NCI-H146 treated with DMSO at 0.1 percent for 48 hours (cell line): ENCODE results near the gene TERB1.

ENCODE experiments used
- DNase-seq: peaks from one replicate; lab custom pipeline; 2025; ENCODE audit not compliant: unreplicated experiment; lab: John Stamatoyannopoulos, UW

TERB1 gene, protein sequence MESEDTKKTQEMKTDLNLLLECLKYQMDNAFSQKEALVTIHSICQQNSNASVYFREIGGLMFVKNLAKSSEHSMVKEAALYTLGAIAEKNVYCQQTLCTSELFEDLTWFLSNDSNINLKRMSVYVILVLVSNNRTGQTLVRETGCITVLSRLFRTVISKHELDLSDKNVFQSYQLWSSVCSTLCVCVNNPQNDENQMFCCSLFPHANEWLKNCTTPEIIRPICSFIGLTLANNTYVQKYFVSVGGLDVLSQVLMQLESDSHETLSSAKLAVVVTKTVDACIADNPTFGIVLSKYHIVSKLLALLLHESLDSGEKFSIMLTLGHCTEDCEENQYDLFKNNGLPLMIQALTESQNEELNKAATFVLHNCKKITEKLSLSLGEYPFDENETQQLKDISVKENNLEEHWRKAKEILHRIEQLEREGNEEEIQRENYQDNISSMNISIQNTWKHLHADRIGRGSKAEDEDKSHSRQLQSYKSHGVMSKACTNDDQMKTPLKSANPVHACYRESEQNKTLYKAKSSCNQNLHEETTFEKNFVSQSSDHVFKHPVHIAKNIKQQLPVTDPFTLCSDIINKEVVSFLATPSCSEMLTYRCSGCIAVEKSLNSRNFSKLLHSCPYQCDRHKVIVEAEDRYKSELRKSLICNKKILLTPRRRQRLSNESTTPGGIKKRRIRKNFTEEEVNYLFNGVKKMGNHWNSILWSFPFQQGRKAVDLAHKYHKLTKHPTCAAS

DNA sequence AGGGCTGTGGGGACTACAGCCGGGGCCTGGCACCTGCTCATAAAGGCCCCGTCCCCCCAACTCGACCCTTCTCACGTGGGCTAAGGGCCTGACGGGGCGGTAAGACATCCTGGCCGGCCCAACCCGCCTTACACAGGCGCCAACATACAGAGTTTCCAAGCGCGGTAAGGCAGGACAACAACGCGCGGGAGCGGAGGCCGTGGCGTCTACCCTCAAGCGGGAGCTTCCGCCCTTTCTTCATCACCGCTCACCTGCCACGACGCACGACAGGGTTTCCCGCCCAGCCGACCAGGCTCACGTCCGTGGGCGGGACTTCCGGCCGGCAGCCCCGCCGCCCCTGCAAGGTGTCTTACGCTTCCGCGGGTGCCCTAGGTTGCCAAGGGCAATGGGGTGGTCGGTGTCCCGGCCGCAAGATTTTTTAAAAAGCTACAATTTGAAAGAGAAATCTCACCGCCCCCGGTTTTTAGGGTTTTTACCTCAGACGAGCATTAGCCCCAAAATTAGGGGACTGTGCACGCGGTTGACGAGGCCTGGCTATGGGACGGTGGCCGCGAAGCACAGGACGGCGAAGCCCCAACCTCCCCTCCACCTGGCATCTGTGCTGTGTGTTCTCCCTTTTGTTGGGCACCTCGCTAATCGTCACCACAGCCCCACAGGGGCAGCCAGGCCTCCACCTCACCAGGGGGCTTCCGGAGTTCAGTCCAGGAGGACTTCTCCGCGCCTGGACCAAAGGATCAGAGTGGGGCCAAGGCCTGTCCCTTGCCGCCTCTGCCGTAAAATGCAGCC is at the start of gene TERB1:
TSS of gene TERB1 (minus strand) at position 265 of the 786 bp plus-strand sequence. CDS start 4,786 bp downstream, outside the sequence.
- no peak for DNase-seq

DNA sequence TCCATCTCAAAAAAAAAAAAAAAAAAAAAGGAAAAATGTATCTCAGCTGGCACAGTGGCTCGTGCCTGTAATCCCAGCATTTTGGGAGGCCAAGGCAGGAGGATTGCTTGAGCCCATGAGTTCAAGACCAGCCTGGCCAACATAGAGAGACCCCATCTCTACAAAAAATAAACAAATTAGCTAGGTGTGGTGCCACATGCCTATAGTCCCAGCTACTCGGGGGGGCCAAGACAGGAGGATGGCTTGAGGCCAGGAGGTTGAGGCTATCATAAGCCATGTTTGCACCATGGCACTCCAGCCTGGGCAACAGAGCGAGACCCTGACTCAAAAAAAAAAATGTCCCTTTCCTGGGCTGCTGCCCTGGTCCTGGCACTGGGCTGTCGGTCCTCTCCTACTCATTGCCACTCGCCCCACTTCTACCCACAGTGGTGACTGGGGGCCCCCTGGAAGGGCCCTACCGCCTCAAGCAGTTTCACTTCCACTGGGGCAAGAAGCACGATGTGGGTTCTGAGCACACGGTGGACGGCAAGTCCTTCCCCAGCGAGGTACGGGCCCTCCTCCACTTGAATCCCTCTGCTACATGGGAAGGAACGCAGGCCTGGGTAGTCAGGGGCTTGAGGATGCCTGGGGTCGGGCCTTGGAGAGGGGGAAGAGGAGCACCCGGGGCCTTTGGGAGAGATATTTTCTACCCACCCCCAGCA is 48.9 kb upstream of the TERB1 start:
- no peak for DNase-seq

DNA sequence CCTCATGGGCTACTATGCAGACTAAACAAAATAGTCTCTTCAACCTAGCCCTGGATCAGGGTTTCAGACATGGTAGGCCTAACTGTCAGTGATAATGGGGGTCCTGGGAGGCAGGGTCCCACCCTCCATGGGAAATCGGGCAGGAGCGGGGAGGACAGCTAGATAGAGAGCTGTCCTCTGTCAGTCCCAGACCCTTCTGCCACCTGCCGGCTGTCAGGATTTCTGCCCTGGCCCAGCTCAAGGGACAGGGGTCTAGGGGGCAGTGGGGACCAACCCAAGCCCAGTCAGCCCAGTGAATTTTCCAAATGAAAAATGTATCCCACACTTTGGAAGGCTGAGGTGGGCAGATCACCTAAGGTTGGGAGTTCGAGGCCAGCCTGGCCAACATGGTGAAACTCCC is 48.2 kb upstream of the TERB1 start:
- no peak for DNase-seq

DNA sequence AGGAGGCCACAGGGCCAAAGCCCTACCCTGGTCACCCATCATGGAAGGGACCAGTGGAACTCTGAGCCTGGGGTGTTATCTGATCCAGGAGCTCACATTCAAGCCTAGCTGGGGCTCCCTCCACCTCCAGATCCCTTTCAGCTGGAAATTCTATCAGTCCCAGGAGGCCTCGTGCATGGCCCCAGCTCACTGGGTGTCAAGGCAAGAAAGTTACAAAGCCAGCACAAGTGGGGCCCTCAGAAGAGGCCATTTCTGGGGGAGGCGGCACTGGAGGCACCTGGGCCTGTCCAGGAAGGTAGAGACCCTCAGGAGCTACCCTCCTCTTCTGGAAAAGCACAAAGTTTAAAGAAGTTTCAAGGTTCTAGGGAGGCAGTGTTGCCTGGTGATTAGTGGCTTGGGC is 47.6 kb upstream of the TERB1 start:
- no peak for DNase-seq

DNA sequence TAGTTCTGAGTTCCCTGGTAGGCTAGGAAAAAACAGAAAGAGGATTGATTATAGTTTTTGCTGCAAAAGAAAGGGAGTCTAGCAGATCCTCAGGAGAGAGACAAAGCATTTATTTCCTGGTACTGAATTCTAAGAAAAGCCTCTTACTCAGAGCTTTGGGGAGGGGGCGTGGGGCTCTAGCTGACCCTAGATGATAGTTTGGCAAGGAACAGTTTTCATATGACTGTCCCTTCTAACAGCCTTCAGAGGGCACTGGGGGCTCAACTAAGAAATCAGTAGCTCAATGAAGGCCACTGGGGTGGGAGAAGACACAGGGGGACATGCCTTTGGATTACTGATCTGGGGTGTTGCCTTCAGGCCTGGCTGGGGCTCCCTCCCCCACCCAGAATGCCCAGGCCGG is 46.8 kb upstream of the TERB1 start:
- no peak for DNase-seq

DNA sequence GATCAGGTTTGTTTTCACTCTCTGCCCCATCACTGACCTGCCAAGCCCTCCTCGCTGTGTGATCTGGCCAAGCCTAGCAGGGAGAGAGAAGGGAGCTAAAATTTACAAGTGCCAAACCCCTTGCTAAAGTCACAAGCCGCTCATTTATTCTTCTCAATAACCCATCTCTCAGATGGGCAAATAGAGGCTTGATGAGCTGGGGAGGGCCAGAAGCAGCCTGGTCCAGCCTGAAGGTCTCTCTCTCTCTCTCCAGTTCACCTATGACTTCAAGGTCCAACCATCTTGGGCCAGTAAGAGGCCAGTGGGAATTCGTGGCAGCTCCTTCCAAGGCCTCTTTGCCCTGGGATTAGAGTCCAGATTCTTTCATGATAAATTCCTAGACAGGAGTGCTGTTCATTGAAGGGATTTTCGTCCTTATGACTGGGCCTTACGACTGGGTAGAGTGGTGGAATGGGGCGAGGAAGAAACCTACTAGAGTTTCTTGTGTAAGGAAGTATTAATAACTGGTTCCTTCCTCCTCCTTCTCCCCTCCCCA is 46.2 kb upstream of the TERB1 start:
- no peak for DNase-seq

DNA sequence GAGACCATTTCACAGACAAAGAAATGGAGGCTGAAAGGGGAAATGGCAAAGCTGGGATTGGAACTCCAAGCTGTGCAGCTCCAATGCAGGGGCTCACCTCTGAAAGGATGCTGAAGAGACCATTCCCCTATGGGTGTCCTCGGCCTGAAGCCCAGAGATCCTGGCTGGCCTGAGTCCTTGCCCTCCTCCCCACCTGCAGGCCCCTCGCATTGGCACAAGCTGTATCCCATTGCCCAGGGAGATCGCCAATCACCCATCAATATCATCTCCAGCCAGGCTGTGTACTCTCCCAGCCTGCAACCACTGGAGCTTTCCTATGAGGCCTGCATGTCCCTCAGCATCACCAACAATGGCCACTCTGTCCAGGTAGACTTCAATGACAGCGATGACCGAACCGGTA is 45.4 kb upstream of the TERB1 start:
- no peak for DNase-seq

DNA sequence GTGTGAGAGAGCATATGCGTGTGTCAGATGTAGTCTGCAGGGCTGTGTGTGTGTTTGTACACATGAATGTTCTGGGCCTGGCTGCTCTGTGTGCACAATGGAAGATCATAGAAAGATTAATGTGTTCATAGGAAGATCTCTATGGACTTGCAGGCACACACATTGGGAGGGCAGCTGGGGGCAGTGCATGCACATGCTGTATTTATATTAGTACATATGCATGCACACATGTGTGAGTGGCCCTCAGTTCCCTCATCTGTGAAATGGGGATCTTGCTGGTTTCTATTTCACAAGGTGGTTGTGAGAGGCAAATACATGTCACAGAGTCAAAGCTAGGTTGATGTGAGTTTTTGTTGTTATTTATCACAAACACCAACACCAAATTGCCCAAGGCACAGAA is 44.9 kb upstream of the TERB1 start:
- no peak for DNase-seq

DNA sequence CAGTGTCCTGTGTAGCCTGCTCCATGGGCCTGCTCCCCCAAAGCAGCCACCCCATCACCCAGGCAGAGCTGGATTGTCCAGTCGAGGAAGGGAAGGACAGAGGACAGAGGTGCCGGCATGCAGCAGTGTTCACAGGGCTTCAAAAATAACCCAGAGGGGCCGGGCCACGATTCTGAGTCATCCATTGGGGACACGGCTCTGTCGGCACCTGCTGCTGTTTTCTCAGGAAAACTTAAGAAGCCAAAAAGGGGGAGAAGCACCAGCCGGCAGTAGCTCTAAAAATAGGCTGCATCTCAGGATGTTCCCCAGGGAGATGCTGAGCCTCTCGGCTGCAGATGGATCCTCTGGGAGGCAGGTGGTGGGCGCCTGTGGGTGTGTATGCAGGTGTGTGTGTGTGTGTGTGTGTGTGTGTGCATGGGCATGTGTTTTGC is 44.4 kb upstream of the TERB1 start:
- peak; percentile 1 for DNase-seq

DNA sequence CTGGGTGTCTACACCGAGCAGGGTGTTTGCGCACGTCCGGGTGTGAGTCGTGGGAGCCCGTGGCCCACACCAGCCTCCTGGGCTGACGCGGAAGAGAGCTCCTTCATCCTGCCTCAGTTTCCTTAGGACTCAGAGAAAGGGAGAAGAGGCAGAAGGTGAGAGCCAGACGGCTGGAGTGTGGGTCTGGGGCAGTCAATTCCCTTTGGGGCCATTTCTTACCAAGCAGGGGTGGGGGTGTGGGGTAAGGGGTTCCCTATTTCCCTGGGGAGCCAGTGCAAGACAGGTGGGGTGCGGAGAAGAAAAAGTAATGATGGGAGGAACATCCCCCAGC is 43.7 kb upstream of the TERB1 start:
- DNase-seq, result no peak

DNA sequence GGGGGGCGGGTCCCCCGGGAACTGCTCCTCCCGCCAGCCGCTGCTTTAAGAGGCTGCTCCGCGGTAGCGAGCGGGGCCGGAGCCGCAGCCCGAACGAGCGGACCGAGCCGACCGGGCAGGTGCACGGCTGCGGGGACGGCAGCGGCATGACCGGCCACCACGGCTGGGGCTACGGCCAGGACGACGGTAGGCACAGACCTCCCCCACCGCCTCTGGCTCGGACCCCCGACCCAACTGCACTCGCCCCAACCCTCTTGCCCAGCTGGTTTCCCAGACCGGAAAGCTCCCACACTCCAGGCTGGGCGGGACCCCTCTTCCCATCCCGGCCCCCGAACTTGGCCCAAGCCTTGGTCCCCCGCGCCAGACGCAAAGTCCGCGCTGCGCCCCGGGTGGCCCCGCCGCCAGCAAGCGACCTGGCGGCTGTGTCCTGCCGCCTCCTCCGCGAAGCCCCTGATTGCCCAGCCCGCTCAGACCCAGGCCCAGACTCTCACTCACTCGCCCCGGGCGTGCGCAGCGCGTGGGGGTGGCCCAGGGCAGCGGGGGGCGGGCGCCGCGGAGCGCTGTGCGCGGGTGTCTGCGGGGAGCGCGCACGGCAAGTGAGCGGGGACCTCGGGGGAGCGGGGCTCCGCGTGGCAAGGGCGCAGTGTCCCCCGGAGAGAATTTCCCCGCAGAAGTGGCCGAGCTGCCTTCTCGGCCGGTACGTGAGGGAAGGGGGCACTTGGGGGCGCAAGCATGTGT is 43.1 kb upstream of the TERB1 start, which contains the start of gene CA7:
TSS of gene CA7 (plus strand) at position 73 of the 738 bp plus-strand sequence. CDS start at position 147, 74 bp downstream.
- DNase-seq, result no peak

DNA sequence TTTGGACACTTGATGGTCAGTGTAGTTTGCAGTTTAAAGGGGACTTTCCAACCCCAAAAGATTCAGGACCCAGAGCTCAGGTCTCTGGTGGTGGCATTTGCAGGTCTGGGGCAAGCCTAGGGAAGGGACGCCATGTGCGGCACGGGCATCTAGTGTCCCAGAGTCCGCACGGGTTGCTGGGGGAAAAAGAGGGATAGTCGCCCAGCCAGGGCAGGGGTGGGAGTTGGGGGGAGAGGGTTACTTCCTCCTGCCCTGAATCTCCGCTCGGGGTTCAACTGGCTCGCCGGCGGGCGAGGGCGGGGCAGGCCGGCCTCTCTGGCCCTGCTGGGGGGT is 42.6 kb upstream of the TERB1 start:
- no peak for DNase-seq

DNA sequence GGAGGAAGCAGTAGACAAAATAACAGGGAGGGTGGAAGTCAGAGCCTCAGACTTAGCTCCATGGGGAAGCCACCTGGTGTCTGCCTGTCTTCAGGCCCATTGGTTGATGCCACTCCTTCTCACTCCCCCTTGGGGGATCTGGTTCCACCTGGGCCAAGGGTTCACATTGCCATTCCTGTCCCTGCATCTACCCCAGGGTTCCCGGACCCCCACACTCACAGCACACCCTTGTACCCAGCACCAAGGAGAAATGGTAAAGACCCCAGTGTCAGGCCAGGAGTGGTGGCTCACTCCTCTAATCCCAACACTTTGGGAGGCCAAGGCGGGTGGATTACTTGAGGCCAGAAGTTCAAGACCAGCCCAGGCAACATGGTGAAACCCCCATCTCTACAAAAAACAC is 41.8 kb upstream of the TERB1 start:
- DNase-seq, result no peak

DNA sequence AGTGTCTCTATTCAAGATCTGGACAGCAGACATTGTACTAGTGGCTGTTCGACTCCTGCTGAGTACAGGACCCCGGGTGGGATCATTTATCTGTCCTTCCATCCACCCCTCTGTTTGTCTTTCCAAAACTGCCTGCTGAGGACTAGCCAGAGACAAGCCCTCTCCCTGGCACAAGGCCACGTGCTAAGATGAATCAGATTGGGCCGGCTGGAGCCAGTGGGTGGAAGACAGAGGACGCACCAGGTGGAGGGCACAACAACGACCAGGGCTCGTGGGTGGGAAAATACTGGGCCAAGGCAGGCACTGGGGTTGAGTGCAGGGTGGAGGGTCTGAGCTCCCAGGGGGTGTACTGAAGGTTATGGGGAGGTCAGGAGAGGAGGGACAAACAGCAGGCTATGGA is 41.4 kb upstream of the TERB1 start:
- peak; percentile 36 for DNase-seq

DNA sequence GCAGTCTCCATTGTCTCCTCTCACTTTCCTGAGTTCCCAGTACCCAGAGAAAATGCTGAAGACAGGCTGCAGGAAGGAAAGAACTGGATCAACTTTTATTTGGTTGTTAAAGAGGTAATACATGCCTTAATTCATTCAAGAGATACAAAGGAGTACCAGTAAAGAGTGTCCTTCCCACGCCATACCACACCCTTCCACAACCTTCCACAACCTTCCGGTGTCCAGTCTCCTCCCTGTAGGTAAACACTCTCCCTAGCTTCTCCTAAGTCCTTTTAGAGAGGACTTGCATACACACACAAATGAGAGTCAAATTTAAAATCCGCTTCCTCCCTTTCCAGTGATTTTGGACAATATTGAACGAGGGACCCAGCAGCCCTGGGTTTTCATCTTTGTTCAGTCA is 40.0 kb upstream of the TERB1 start:
- DNase-seq, result no peak

DNA sequence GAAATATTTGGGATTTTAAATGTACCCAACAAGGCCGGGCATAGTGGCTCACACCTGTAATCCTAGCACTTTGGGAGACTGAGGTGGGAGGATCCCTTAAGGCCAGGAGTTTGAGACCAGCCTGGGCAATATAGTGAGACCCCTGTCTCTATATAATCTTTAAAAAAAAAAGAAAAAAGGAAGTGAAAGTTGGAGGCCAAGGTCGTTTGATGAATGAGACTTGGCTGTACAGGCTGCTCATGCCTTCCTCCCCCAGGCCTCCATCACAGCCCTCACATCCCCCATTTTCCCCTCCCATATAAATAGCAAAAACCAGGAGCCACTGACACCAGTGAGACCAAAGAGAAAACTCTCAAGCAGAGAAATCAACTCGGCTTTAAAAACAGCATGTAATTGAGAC is 39.5 kb upstream of the TERB1 start:
- DNase-seq, result no peak

DNA sequence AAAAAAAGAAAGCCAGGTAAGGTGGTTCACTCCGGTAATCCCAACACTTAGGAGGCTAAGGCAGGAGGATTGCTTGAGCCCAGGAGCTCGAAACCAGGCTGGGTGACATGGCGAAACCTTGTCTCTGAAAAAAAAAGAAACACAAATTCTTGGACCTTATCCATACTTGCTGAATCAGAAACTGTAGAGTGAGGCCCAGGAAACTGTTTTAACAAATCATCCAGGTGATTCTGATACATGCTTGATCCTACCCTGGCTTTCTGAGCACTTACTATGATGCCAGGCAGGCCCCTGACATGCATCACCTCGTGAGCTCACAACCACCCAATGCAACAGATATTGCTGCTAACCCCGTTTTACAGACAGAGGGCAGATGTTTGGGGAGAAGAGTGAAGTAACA is 33.4 kb upstream of the TERB1 start:
- no peak for DNase-seq

DNA sequence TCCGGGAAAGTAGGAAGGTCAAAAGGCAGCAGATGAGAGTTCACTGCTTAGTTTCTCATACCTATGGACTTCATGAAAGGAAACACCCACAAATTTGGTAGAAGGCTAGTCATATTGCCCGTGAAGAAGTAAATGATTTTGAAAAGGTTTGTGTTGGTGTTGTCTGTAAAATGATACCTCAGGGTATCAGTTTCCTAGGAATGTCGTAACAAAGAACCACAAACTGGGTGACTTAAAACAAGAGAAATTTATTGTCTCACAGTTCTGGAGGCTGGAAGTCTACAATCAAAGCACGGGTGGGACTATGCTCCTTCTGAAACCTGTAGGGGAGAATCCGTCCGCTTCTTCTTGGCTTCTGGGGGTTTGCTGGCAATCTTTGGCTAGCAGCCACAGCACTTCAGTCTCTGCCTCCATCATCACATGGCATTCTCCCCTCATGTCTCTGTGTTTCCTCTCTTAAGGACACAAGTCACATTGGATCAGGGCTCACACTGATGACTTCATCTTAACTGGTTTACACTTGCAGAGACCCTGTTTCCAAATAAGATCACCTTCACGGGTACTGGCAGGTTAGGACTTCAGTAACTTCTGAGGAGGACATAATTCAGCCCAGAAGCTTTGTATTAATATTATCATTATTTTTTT is 31.4 kb upstream of the TERB1 start:
- no peak for DNase-seq

DNA sequence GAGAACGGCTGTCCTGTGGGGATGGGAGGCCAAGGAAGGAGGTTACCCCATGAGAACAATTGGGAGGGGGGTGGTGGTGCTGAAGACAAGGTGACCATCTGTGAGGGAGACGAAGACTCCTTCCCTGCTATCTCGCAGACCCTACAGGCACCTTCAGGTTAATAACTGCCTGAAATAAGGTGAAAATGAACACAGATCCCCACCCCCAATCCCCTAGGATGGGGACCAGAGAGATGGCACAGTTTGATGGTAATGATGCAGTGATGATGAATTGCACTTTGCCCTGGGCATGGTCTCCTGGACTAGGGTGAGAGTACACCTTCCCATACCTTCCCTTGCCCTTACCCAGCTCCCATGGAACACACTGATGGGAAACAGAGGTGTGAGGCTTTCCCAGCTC is 30.8 kb upstream of the TERB1 start:
- no peak for DNase-seq
